ENCODE measurements around the gene PHF21A. TPM values are rescaled to one million over a fixed set of nuclear protein-coding genes. Genes with fewer than 3 reads are reported as not detected.

Gene PHF21A
- total RNA-seq, 1 experiment from 2014 or later: 29.4 TPM

- Mint-ChIP-seq H3K4me1 (no peaks in the 10 kb centered on the region; the same call in 1 of the 2 replicates), H3K27me3 (ENCODE audit: low read depth) (no peaks in the 10 kb centered on the region), H3K36me3 (peaks cover 3% of the 10 kb centered on the region; the same call in 1 of the 2 replicates), H3K27ac (no peak overlapping the region), H3K4me3 (no peak overlapping the region), H3K9me3 (no peaks in the 10 kb centered on the region)
- TF ChIP-seq SOX15 (CRISPR knock-in tag; IDR thresholded peaks at IDR 0.05): no peak
- no peak for TF ChIP-seq STAT6 (CRISPR knock-in tag; conservative IDR thresholded peaks at IDR 0.05; ENCODE audit: low read depth)
- TF ChIP-seq NR3C1 (CRISPR knock-in tag; conservative IDR thresholded peaks at IDR 0.05; ENCODE audit: low read depth): no peak
- no peak for TF ChIP-seq NFYB (CRISPR knock-in tag; conservative IDR thresholded peaks at IDR 0.05; ENCODE audit: low read depth)
- TF ChIP-seq GTF2I (CRISPR knock-in tag; conservative IDR thresholded peaks at IDR 0.05): no peak
- TF ChIP-seq FOXP4 (CRISPR knock-in tag; IDR thresholded peaks at IDR 0.05): no peak
- TF ChIP-seq RELA (CRISPR knock-in tag; IDR thresholded peaks at IDR 0.05; ENCODE audit: borderline replicate concordance): no peak
- TF ChIP-seq HMGA2 (CRISPR knock-in tag; IDR thresholded peaks at IDR 0.05): no peak
- TF ChIP-seq NR1H2 (CRISPR knock-in tag; IDR thresholded peaks at IDR 0.05): no peak
- ChIA-PET POLR2A (no interaction called here), CTCF (interaction anchor here (2.0 kb wide), 1 partner anchor 29 kb away, joined by 5 read pairs; no protein-coding TSS in a partner anchor)
- no peak for ATAC-seq
- no peak for DNase-seq (ENCODE audit: low spot score)
These were observed 211.4 kb downstream of the PHF21A start for GRCh38 chr11:45909594-45910475.

- ChIA-PET POLR2A (interaction anchor here (0.7 to 1.0 kb wide), 2 partner anchors 15 to 42 kb away, joined by 3 to 4 read pairs; no protein-coding TSS in a partner anchor), CTCF (interaction anchor here (1.4 to 2.0 kb wide), 2 partner anchors 27 to 35 kb away, joined by 4 to 5 read pairs; no protein-coding TSS in a partner anchor)
- Mint-ChIP-seq H3K36me3 (0 out of 2 replicates have a peak, but pooled peaks cover 3% of the 10 kb centered on the region), H3K27ac (peak overlapping the region; percentile 85), H3K9me3 (no peaks in the 10 kb centered on the region), H3K4me3 (no peak overlapping the region), H3K4me1 (no peaks in the 10 kb centered on the region; the same call in 1 of the 2 replicates), H3K27me3 (ENCODE audit: low read depth) (no peaks in the 10 kb centered on the region)
- ATAC-seq (no peak), DNase-seq (ENCODE audit: low spot score) (no peak)
- TF ChIP-seq SP1 (CRISPR knock-in tag; conservative IDR thresholded peaks at IDR 0.05) (no peak), CBFB (CRISPR knock-in tag; IDR thresholded peaks at IDR 0.05; ENCODE audit: low read depth) (no peak), TP53 (CRISPR knock-in tag; IDR thresholded peaks at IDR 0.05) (no peak), NFYB (CRISPR knock-in tag; conservative IDR thresholded peaks at IDR 0.05; ENCODE audit: low read depth) (no peak), NFATC4 (CRISPR knock-in tag; IDR thresholded peaks at IDR 0.05) (no peak), ATF2 (CRISPR knock-in tag; IDR thresholded peaks at IDR 0.05; ENCODE audit: borderline replicate concordance, low read depth) (no peak), USF2 (CRISPR knock-in tag; IDR thresholded peaks at IDR 0.05) (no peak), CREB1 (CRISPR knock-in tag; IDR thresholded peaks at IDR 0.05) (no peak), ZNF416 (CRISPR knock-in tag; IDR thresholded peaks at IDR 0.05) (no peak), NR2C2 (CRISPR knock-in tag; IDR thresholded peaks at IDR 0.05) (no peak), JUN (CRISPR knock-in tag; IDR thresholded peaks at IDR 0.05) (no peak), PRRX2 (CRISPR knock-in tag; IDR thresholded peaks at IDR 0.05) (no peak), MXD4 (CRISPR knock-in tag; IDR thresholded peaks at IDR 0.05; ENCODE audit: borderline replicate concordance) (no peak), ATF3 (CRISPR knock-in tag; conservative IDR thresholded peaks at IDR 0.05) (no peak), TEAD4 (CRISPR knock-in tag; IDR thresholded peaks at IDR 0.05) (no peak), CREM (CRISPR knock-in tag; IDR thresholded peaks at IDR 0.05) (no peak), MLX (CRISPR knock-in tag; IDR thresholded peaks at IDR 0.05) (no peak), E2F5 (CRISPR knock-in tag; IDR thresholded peaks at IDR 0.05) (no peak)
These were observed 213.3 kb downstream of the PHF21A start for GRCh38 chr11:45907911-45908370.

Data from WTC11 (cell line).